SK-N-SH (cell line): ENCODE data around the gene ACER3. TPM values are rescaled to one million over a fixed set of nuclear protein-coding genes. Genes with fewer than 3 reads are reported as not detected.
A peak's percentile ranks its signal among the peaks of the same experiment; 100 is the strongest.

Source experiments
- CTCF ChIA-PET: fragments of 300-600, 350-600 bp; formaldehyde crosslinking; extraction: SDS; loops from one replicate; lab custom pipeline; 2021; lab: Yijun Ruan, JAX
- POLR2A ChIA-PET: fragments of 350-600 bp; sonication (Branson Sonifier 250); formaldehyde crosslinking; extraction: SDS; loops from one replicate; lab custom pipeline; 2020; ENCODE audit warnings: antibody characterized with exemption, inconsistent platforms; lab: Yijun Ruan, JAX
- DNase-seq: peaks from one replicate; pipeline ENCODE4 v3.0.0; 2012
- H2AFZ ChIP-seq: fragments of 200-600 bp; sonication (generic); 2 replicates; pipeline ENCODE4 v1.8.1; 2016; ENCODE audit warnings: antibody characterized with exemption, mild to moderate bottlenecking, low read depth
- H3F3A ChIP-seq: fragments of 200-600 bp; sonication (generic); replicated peaks from 2 replicates; pipeline ENCODE3; 2016; ENCODE audit warnings: antibody characterized with exemption, mild to moderate bottlenecking; ENCODE audit not compliant: insufficient read depth
- H3K27ac ChIP-seq, 2 experiments: fragments of 200-500 bp in 1 of 2; fragments of 200-600 bp in 1 of 2; sonication (Bioruptor generic) in 1 of 2; sonication (generic), shearing (Covaris generic) in 1 of 2; 2 replicates each; pipeline versions ENCODE4 v1.5.1 to v1.6.1; 2014 to 2016; ENCODE audit warnings: low read depth in 2 of 2, inconsistent platforms in 1 of 2, low read length in 1 of 2, mild to moderate bottlenecking in 1 of 2, mixed read lengths in 1 of 2
- H3K27me3 ChIP-seq: fragments of 200-600 bp; sonication (generic), shearing (Covaris generic); 2 replicates; pipeline ENCODE4 v1.6.1; 2016; ENCODE audit warnings: mixed run types; ENCODE audit not compliant: insufficient read depth
- H3K36me3 ChIP-seq, 2 experiments: fragments of 200-500 bp in 1 of 2; fragments of 200-600 bp in 1 of 2; sonication (Bioruptor generic) in 1 of 2; sonication (generic) in 1 of 2; replicated peaks in 1 of 2; 2 replicates each; pipeline versions ENCODE3 to v1.5.1; 2014 to 2016; ENCODE audit warnings: low read length in 1 of 2, mild to moderate bottlenecking in 1 of 2; ENCODE audit not compliant: insufficient read depth in 2 of 2, control insufficient read depth in 1 of 2
- H3K4me1 ChIP-seq, 2 experiments: fragments of 200-500 bp in 1 of 2; fragments of 200-600 bp in 1 of 2; sonication (Bioruptor generic) in 1 of 2; sonication (generic), shearing (Covaris generic) in 1 of 2; 2 replicates each; pipeline versions ENCODE4 v1.5.1 to v1.6.1; 2014 to 2016; ENCODE audit warnings: low read depth in 1 of 2, low read length in 1 of 2, mixed run types in 1 of 2; ENCODE audit not compliant: insufficient read depth in 2 of 2, control insufficient read depth in 1 of 2
- H3K4me2 ChIP-seq: fragments of 200-600 bp; sonication (generic), shearing (Covaris generic); 2 replicates; pipeline ENCODE4 v1.6.1; 2017; ENCODE audit warnings: mixed run types
- H3K4me3 ChIP-seq, 2 experiments: fragments of 200-500 bp in 1 of 2; fragments of 200-600 bp in 1 of 2; sonication (Bioruptor generic) in 1 of 2; sonication (generic), shearing (Covaris generic) in 1 of 2; 2 replicates each; pipeline versions ENCODE4 v1.5.1 to v1.8.1; 2014 to 2016; ENCODE audit warnings: low read depth in 2 of 2, inconsistent platforms in 1 of 2, low read length in 1 of 2, mild to moderate bottlenecking in 1 of 2, mixed read lengths in 1 of 2, moderate library complexity in 1 of 2
- H3K79me2 ChIP-seq: fragments of 200-600 bp; sonication (generic); 2 replicates; pipeline ENCODE4 v1.8.1; 2017; ENCODE audit warnings: mild to moderate bottlenecking; ENCODE audit not compliant: insufficient read depth
- H3K9ac ChIP-seq: fragments of 200-600 bp; sonication (generic); 2 replicates; pipeline ENCODE4 v1.6.1; 2017; ENCODE audit warnings: mixed run types
- H3K9me2 ChIP-seq: fragments of 200-600 bp; sonication (generic); 2 replicates; pipeline ENCODE4 v1.6.1; 2017; ENCODE audit warnings: mixed run types
- H3K9me3 ChIP-seq: fragments of 200-600 bp; sonication (generic); 2 replicates; pipeline ENCODE4 v1.6.1; 2017; ENCODE audit warnings: mixed run types, mild to moderate bottlenecking, moderate library complexity
- H4K20me1 ChIP-seq: fragments of 200-600 bp; sonication (generic); 2 replicates; pipeline ENCODE4 v1.6.1; 2017; ENCODE audit warnings: mild to moderate bottlenecking, mixed run types; ENCODE audit not compliant: insufficient read depth
- ELF1 ChIP-seq: IDR thresholded peaks from 2 replicates; pipeline ENCODE4 v1.4.0; 2012
- EP300 ChIP-seq, 2 experiments: IDR thresholded peaks; 2 replicates each; pipeline versions ENCODE4 v1.4.0 to v1.6.1; 2012; ENCODE audit warnings: borderline replicate concordance in 1 of 2, low read depth in 1 of 2, low read length in 1 of 2
- FOSL2 ChIP-seq: IDR thresholded peaks from 2 replicates; pipeline ENCODE4 v1.4.0; 2012; ENCODE audit warnings: low read depth, mild to moderate bottlenecking, moderate library complexity, borderline replicate concordance
- FOXM1 ChIP-seq: IDR thresholded peaks from 2 replicates; pipeline ENCODE4 v1.4.0; 2012; ENCODE audit warnings: low read depth, mild to moderate bottlenecking
- GABPA ChIP-seq: IDR thresholded peaks from 2 replicates; pipeline ENCODE4 v1.4.0; 2012; ENCODE audit warnings: low read depth, mild to moderate bottlenecking
- GATA2 ChIP-seq: sonication (generic); formaldehyde crosslinking; IDR thresholded peaks from 2 replicates; pipeline ENCODE4 v1.5.0; 2020; ENCODE audit warnings: mild to moderate bottlenecking, missing genetic modification reagents
- JUND ChIP-seq: IDR thresholded peaks from 2 replicates; pipeline ENCODE4 v1.4.0; 2012
- MEF2A ChIP-seq: IDR thresholded peaks from 2 replicates; pipeline ENCODE4 v1.4.0; 2012; ENCODE audit warnings: low read depth, borderline replicate concordance
- MXI1 ChIP-seq: IDR thresholded peaks from 2 replicates; pipeline ENCODE4 v1.6.1; 2012; ENCODE audit warnings: mild to moderate bottlenecking, low read depth, low read length, improper control_type of control experiment
- NFIC ChIP-seq: IDR thresholded peaks from 2 replicates; pipeline ENCODE4 v1.4.0; 2012; ENCODE audit warnings: borderline replicate concordance
- POLR2AphosphoS5 ChIP-seq: IDR thresholded peaks from 2 replicates; pipeline ENCODE4 v1.6.1; 2012; ENCODE audit warnings: low read depth, low read length
- RAD21 ChIP-seq: IDR thresholded peaks from 2 replicates; pipeline ENCODE4 v1.6.1; 2012; ENCODE audit warnings: mild to moderate bottlenecking, low read length
- RCOR1 ChIP-seq: fragments of 150-350 bp; IDR thresholded peaks from 2 replicates; pipeline ENCODE4 v1.6.1; 2017; ENCODE audit warnings: antibody characterized with exemption, low read length
- RFX5 ChIP-seq: IDR thresholded peaks from 2 replicates; pipeline ENCODE4 v1.6.1; 2012; ENCODE audit warnings: mild to moderate bottlenecking, improper control_type of control experiment, low read length
- SIN3A ChIP-seq: IDR thresholded peaks from 2 replicates; pipeline ENCODE4 v1.6.1; 2012; ENCODE audit warnings: low read depth, mild to moderate bottlenecking, low read length, moderate library complexity, borderline replicate concordance
- YY1 ChIP-seq: IDR thresholded peaks from 2 replicates; pipeline ENCODE4 v1.4.0; 2012; ENCODE audit warnings: low read depth, mild to moderate bottlenecking
- WGBS: methylation state at CpG from one replicate; pipeline ENCODE4 v1.1.6; 2017; ENCODE audit warnings: low lambda C conversion rate; 5-methylcytosine and 5-hydroxymethylcytosine counted together
- polyA plus RNA-seq, 3 experiments: library from polyadenylated mRNA; depleted of rRNA; stranded (reverse); fragments of >200 nt; gene quantifications; 2 replicates each; pipeline ENCODE4 v1.2.3, GENCODE V29; 2012
- TF ChIP-seq, protein P1 (sequence below): fragments of 200-600 bp; sonication (generic); IDR thresholded peaks from 2 replicates; pipeline ENCODE4 v1.6.1; 2017; ENCODE audit warnings: antibody characterized with exemption, mild to moderate bottlenecking, moderate library complexity
- TF ChIP-seq, protein P2 (sequence below): IDR thresholded peaks from 2 replicates; pipeline ENCODE4 v1.6.1; 2012; ENCODE audit warnings: mild to moderate bottlenecking, low read depth, low read length, moderate library complexity
- TF ChIP-seq, protein P3 (sequence below): fragments of 150-350 bp; IDR thresholded peaks from 2 replicates; pipeline ENCODE4 v1.6.1; 2017; ENCODE audit warnings: antibody characterized with exemption, low read length, low read depth, borderline replicate concordance

ACER3 gene
- polyA plus RNA-seq, 1 of the 3 experiments (the other 2 are of a cell fraction): 5.4 TPM

DNA sequence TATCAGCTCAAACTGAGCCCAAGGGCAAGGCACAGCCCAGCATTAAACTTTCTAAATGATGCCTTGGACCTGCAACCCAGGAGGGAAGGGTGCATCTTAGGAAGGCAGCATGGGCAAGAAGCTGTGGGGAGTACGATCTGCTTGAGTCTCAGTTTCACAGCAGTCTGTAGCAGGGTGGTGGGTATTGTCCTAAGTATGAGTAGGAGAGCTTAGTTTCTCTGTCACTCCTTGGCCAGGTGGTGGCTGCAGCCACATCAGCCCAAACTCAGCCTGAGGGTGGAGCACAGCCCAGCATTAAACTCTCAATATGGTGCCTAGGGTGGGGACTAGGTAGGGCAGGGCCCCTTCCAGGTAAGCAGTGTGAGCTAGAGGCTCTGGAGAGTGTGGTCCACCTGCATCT lies 85.5 kb downstream of the ACER3 start:
- Histone ChIP-seq H4K20me1 (no peaks in the 10 kb centered on the region), H3K36me3 (no peaks in the 10 kb centered on the region), H3K9me2 (no peaks in the 10 kb centered on the region), H3K4me3 (no peak overlapping the region), H3K4me1 (peaks cover 0 to 5% of the 10 kb centered on the region in 2 experiments; a peak in 2 of 4 replicates), H3K9me3 (0 out of 2 replicates have a peak, but pooled peaks cover 10% of the 10 kb centered on the region), H3F3A (no peaks in the 10 kb centered on the region), H3K79me2 (no peaks in the 10 kb centered on the region), H3K27me3 (no peaks in the 10 kb centered on the region), H3K9ac (no peak overlapping the region), H3K4me2 (no peak overlapping the region), H2AFZ (no peak overlapping the region), H3K27ac (no peak overlapping the region)
- 100% methylated on average over 1 of the region's 1 CpG for WGBS
- TF ChIP-seq GABPA (no peak), SIN3A (no peak), YY1 (no peak), ELF1 (no peak), FOSL2 (no peak), NFIC (no peak), FOXM1 (no peak), JUND (no peak)
- TF ChIP-seq, protein P1, sequence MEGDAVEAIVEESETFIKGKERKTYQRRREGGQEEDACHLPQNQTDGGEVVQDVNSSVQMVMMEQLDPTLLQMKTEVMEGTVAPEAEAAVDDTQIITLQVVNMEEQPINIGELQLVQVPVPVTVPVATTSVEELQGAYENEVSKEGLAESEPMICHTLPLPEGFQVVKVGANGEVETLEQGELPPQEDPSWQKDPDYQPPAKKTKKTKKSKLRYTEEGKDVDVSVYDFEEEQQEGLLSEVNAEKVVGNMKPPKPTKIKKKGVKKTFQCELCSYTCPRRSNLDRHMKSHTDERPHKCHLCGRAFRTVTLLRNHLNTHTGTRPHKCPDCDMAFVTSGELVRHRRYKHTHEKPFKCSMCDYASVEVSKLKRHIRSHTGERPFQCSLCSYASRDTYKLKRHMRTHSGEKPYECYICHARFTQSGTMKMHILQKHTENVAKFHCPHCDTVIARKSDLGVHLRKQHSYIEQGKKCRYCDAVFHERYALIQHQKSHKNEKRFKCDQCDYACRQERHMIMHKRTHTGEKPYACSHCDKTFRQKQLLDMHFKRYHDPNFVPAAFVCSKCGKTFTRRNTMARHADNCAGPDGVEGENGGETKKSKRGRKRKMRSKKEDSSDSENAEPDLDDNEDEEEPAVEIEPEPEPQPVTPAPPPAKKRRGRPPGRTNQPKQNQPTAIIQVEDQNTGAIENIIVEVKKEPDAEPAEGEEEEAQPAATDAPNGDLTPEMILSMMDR: no peak
- TF ChIP-seq, protein P2, sequence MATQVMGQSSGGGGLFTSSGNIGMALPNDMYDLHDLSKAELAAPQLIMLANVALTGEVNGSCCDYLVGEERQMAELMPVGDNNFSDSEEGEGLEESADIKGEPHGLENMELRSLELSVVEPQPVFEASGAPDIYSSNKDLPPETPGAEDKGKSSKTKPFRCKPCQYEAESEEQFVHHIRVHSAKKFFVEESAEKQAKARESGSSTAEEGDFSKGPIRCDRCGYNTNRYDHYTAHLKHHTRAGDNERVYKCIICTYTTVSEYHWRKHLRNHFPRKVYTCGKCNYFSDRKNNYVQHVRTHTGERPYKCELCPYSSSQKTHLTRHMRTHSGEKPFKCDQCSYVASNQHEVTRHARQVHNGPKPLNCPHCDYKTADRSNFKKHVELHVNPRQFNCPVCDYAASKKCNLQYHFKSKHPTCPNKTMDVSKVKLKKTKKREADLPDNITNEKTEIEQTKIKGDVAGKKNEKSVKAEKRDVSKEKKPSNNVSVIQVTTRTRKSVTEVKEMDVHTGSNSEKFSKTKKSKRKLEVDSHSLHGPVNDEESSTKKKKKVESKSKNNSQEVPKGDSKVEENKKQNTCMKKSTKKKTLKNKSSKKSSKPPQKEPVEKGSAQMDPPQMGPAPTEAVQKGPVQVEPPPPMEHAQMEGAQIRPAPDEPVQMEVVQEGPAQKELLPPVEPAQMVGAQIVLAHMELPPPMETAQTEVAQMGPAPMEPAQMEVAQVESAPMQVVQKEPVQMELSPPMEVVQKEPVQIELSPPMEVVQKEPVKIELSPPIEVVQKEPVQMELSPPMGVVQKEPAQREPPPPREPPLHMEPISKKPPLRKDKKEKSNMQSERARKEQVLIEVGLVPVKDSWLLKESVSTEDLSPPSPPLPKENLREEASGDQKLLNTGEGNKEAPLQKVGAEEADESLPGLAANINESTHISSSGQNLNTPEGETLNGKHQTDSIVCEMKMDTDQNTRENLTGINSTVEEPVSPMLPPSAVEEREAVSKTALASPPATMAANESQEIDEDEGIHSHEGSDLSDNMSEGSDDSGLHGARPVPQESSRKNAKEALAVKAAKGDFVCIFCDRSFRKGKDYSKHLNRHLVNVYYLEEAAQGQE: no peak
- TF ChIP-seq, protein P3, sequence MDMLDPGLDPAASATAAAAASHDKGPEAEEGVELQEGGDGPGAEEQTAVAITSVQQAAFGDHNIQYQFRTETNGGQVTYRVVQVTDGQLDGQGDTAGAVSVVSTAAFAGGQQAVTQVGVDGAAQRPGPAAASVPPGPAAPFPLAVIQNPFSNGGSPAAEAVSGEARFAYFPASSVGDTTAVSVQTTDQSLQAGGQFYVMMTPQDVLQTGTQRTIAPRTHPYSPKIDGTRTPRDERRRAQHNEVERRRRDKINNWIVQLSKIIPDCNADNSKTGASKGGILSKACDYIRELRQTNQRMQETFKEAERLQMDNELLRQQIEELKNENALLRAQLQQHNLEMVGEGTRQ: no peak
- ChIA-PET CTCF (interaction anchor here (1.0 to 2.0 kb wide), 7 partner anchors 12 to 224 kb away, joined by 3 to 5 read pairs (median 4); no protein-coding TSS in a partner anchor), POLR2A (no interaction called here)
- no peak for DNase-seq

DNA sequence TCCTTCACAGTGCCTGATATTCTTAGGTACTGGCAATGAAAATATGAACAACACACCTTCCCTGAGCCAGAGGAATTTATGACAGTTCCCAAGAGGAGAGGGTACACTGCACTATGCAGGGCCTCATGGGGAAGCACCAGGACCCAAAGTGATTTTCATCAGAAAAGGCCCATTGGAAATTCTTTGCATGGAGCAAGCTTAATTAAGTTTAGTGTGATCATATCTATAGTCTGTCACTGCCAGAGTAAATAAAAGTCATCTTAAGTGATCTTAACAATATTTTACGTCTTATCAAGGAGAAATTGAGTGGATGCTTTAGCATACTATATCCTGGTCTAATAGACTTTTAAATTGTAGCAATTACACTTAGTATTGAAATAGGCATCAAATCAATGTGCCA lies 86.5 kb downstream of the ACER3 start:
- H3K79me2 ChIP-seq: no peaks in the 10 kb centered on the region
- peaks cover 0 to 5% of the 10 kb centered on the region in 2 experiments; a peak in 2 of 4 replicates for H3K4me1 ChIP-seq
- TF ChIP-seq MEF2A (no peak), POLR2AphosphoS5 (no peak), SIN3A (no peak), RAD21 (no peak), GATA2 (peak; percentile 82), RCOR1 (peak; percentile 74), RFX5 (no peak), GABPA (no peak), JUND (no peak), FOXM1 (no peak), MXI1 (0 out of 2 replicates have a peak, but pooled peaks have one; percentile 22), EP300 (IDR thresholded peaks at IDR 0.05; ENCODE audit: borderline replicate concordance in 1 of 2, low read depth in 1 of 2, low read length in 1 of 2) (0 out of 4 replicates have a peak, but pooled peaks of 1 of the 2 experiments have one; percentile 37)
- TF ChIP-seq, all 33 proteins: peak for 4
- Histone ChIP-seq H3K36me3 (no peaks in the 10 kb centered on the region), H3K4me2 (no peak overlapping the region), H3K27ac (no peak overlapping the region), H3K9me3 (0 out of 2 replicates have a peak, but pooled peaks cover 10% of the 10 kb centered on the region), H4K20me1 (no peaks in the 10 kb centered on the region), H3K9ac (no peak overlapping the region), H3K4me3 (no peak overlapping the region), H2AFZ (no peak overlapping the region), H3F3A (no peaks in the 10 kb centered on the region), H3K27me3 (no peaks in the 10 kb centered on the region), H3K9me2 (no peaks in the 10 kb centered on the region)
- WGBS: 88% methylated on average over 1 of the region's 1 CpG
- POLR2A ChIA-PET: no interaction called here
- CTCF ChIA-PET: interaction anchor here (1.4 to 2.9 kb wide), 5 partner anchors 27 to 225 kb away, joined by 3 to 16 read pairs (median 5); no protein-coding TSS in a partner anchor
- DNase-seq: peak; percentile 52
